Upper lobe of right lung (tissue), 1 donor: ENCODE data around the gene RNF167. TPM values are rescaled to one million over a fixed set of nuclear protein-coding genes. Genes with fewer than 3 reads are reported as not detected.

Experiments used
- ATAC-seq: fragments of 200-7000 bp; cut with Tn5 transposase; one replicate; pipeline ENCODE4 v1.9.1; 2020; ENCODE audit warnings: mild to moderate bottlenecking, moderate library complexity
- DNase-seq: peaks from one replicate; pipeline ENCODE4 v3.0.0-alpha.2; 2020
- H3K27ac ChIP-seq: fragments of 200-600 bp; one replicate; pipeline ENCODE4 v1.8.0; 2022
- H3K27me3 ChIP-seq: fragments of 200-600 bp; one replicate; pipeline ENCODE4 v1.8.0; 2022; ENCODE audit warnings: mild to moderate bottlenecking
- H3K36me3 ChIP-seq: fragments of 200-600 bp; one replicate; pipeline ENCODE4 v1.8.0; 2022
- H3K4me1 ChIP-seq: fragments of 200-600 bp; one replicate; pipeline ENCODE4 v1.8.0; 2022
- H3K4me3 ChIP-seq: fragments of 200-600 bp; one replicate; pipeline ENCODE4 v1.8.0; 2022; ENCODE audit warnings: mild to moderate bottlenecking
- H3K9me3 ChIP-seq: fragments of 200-600 bp; one replicate; pipeline ENCODE4 v1.8.0; 2022
- CTCF ChIP-seq: fragments of 200-600 bp; IDR thresholded peaks from one replicate; pipeline ENCODE4 v1.8.0; 2022; ENCODE audit warnings: antibody characterized with exemption
- intact Hi-C: fragments of 100-400 bp; cut with DNase I; formaldehyde crosslinking; loops from one replicate; pipeline ENCODE4 v1.11.0; 2022
- total RNA-seq: library from RNA; stranded (reverse); fragmentation: NEBNext Ultra II Directional; extraction: Animal tissue kit (Norgen Biotek cat#: 25700); gene quantifications from one replicate; pipeline ENCODE4 v1.2.1, GENCODE V29; 2021
- donor health status: DM: no; HTN: yes; CAD: no; lungs with severe emphysema.

RNF167 gene
- total RNA-seq, 1 donor from 2014 or later = 92.9 TPM

DNA sequence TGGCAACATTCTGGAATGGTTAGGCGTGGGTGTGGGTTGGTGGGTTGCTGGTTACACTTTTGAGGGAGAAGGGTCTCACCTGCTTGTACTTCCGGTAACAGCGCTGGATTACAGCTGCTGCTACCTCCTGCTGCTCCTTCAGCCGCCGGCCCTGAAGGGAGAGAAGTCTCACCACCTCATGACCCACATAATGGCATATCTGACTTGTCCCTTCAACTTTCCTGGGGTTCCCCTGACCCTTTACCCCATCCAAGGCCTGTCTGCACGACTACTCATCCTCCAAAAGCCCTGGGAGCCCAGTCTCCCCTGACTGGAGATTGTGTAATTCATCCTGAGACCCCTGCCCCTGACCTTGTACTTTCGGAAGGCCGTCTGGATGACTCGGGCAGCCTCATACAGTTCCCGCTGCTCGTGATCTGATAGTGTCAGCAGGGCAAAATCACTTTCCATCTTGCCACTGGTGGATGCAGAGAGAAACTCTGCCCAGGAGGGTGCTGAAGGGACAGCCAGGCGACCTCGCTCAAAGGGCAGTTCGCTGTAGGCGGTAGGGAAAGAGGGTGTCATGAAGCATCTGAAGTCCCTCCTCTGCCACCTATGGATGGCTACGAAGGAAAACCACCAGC, 29.6 kb downstream of the RNF167 start:
- intact Hi-C loops = no loop called here

GRCh38 chr17:4970273-4970672, 30.2 kb downstream of the RNF167 start:
- intact Hi-C loops = no loop called here
- H3K4me3 ChIP-seq = no peak overlapping the region
- H3K4me1 ChIP-seq = peaks cover 25% of the 10 kb centered on the region
- ATAC-seq (no peak), DNase-seq (no peak)
- peak overlapping the region; percentile 96 for H3K27ac ChIP-seq
- peaks cover 41% of the 10 kb centered on the region for H3K36me3 ChIP-seq
- no peak for TF ChIP-seq CTCF
- H3K27me3 ChIP-seq = no peaks in the 10 kb centered on the region
- no peaks in the 10 kb centered on the region for H3K9me3 ChIP-seq

More for the DNA sequence above, 29.6 kb downstream of the RNF167 start:
- TF ChIP-seq CTCF = no peak
- peaks cover 25% of the 10 kb centered on the region for H3K4me1 ChIP-seq
- no peak for DNase-seq
- peak overlapping the region; percentile 71 for H3K4me3 ChIP-seq
- H3K9me3 ChIP-seq = no peaks in the 10 kb centered on the region
- ATAC-seq = no peak
- peaks cover 39% of the 10 kb centered on the region for H3K36me3 ChIP-seq
- no peaks in the 10 kb centered on the region for H3K27me3 ChIP-seq
- peak overlapping the region; percentile 96 for H3K27ac ChIP-seq

DNA sequence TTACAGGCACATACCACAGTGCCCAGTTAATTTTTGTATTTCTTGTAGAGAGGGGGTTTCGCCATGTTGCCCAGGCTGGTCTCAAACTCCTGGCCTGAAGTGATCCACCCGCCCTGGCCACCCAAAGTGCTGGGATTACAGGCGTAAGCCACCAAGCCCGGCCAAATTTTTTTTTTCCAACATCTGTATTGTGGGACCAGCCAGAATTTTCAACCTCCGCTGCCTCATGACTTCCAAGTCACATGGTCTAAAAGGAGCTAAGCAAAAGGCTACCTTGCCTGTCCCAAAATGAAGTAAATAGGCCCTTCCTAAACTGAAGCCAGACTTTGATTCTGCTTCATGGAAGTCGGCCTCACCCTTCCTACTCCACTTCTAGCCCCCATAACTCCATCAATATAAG, 31.8 kb downstream of the RNF167 start:
- ATAC-seq (no peak), DNase-seq (no peak)
- intact Hi-C loops = no loop called here
- H3K4me3 ChIP-seq = no peak overlapping the region
- H3K4me1 ChIP-seq = peaks cover 16% of the 10 kb centered on the region
- H3K27me3 ChIP-seq = no peaks in the 10 kb centered on the region
- H3K27ac ChIP-seq = no peak overlapping the region
- no peaks in the 10 kb centered on the region for H3K9me3 ChIP-seq
- peaks cover 56% of the 10 kb centered on the region for H3K36me3 ChIP-seq
- no peak for TF ChIP-seq CTCF

DNA sequence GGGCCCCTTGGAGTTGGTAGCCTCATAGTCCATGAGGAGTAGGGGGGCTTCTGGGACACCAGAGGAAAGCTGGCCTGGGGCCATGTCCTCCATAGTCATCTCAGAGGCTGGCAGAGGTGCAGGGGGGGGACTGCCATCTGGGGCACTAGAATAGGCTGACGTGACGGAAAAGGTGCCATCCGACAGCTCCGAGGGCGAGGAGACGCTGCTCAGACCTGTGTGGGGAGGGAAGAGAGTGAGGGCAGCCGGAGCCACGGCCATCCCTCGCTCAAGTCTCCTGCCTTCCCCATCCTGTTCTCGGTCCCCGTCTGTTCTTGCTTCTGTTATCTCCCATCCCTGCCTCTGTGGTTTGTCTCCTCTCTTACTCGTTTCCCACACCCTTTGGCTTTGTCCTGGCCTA, 32.3 kb downstream of the RNF167 start:
- TF ChIP-seq CTCF = no peak
- ATAC-seq = no peak
- DNase-seq = no peak
- intact Hi-C loops = no loop called here
- H3K9me3 ChIP-seq = no peaks in the 10 kb centered on the region
- peaks cover 61% of the 10 kb centered on the region for H3K36me3 ChIP-seq
- H3K4me1 ChIP-seq = peaks cover 16% of the 10 kb centered on the region
- H3K4me3 ChIP-seq = no peak overlapping the region
- no peaks in the 10 kb centered on the region for H3K27me3 ChIP-seq
- no peak overlapping the region for H3K27ac ChIP-seq

DNA sequence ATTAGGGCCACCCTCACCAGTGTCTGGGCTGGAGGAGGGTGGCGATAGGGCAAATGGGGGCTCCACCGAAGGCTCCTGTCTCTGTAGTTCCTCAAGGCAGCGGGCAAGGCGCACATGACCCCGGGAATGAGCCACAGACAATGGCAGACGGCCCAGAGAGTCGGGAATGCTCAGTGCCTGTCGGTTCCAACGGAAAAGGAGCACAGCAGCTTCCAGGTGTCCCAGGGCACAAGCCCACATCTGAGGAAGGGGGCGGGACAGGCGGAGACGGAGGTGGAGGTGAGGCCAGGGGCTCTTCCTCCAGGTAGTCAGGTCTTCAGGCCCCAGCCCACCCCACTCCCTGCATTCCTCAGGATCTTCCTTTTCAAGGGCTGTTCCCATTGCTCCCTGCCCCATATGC, 32.7 kb downstream of the RNF167 start:
- no peak overlapping the region for H3K27ac ChIP-seq
- no peaks in the 10 kb centered on the region for H3K9me3 ChIP-seq
- intact Hi-C loops = no loop called here
- ATAC-seq = no peak
- peaks cover 16% of the 10 kb centered on the region for H3K4me1 ChIP-seq
- no peak for DNase-seq
- H3K36me3 ChIP-seq = peaks cover 66% of the 10 kb centered on the region
- H3K27me3 ChIP-seq = no peaks in the 10 kb centered on the region
- TF ChIP-seq CTCF = no peak
- H3K4me3 ChIP-seq = no peak overlapping the region
